ENCODE data around the gene PDIA4. TPM values are rescaled to one million over a fixed set of nuclear protein-coding genes. Genes with fewer than 3 reads are reported as not detected.

The PDIA4 gene
- total RNA-seq, 1 experiment from 2014 or later = 71.3 TPM

DNA sequence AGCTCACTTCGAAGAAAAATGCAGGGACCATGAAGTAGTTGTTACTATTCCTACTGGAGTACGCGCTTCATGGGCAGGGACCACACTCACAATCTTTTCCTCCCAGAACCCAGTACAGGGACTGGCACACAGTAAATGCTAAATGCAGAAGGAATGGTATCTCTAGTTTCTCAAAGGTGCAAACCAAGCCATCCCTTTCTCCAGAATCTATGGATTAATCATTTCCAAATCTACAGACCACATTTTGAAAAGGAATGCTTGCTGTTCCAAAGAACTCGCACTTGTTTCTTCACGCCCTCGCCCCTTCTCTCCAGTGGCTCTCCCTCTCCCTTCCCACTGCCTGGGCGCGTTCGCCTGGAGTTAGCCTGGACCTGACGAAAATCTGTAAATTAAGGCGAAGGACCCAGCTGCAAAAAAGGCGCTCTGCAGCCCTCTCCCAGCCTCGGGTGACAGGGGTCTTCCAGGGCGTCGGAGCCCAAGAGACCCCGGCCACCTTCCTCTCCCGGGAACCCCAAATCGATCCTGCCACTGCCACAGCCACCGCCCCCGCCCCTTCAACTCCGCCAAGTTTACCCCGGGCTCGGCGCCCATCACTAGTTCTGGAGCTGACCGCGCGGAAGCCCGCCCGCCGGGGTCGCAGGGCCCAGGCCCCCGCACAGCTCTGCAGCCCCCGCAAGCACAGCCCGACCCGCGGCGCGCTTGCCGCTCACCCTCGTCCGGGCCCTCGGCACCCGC, 527 bp downstream of the PDIA4 start:
- Histone ChIP-seq H3K27ac (ENCODE audit: low read length) (peak overlapping the region; percentile 82), H3K36me3 (ENCODE audit: insufficient read depth, low read length) (peaks cover 6% of the 10 kb centered on the region; the same call in 1 of the 2 replicates), H2AFZ (ENCODE audit: low read length) (no peak overlapping the region), H3K4me1 (ENCODE audit: low read length) (peaks cover 52% of the 10 kb centered on the region), H3K79me2 (ENCODE audit: low read length) (peaks cover 50% of the 10 kb centered on the region), H3K4me2 (ENCODE audit: low read depth, low read length, poor library complexity, severe bottlenecking) (peak overlapping the region; percentile 75), H3K9ac (ENCODE audit: low read length) (peak overlapping the region; percentile 98), H4K20me1 (ENCODE audit: insufficient read depth, low read depth, low read length) (peaks cover 15% of the 10 kb centered on the region; the same call in 1 of the 2 replicates), H3K9me2 (replicated peaks; ENCODE audit: insufficient read depth, low read length) (no peaks in the 10 kb centered on the region), H3K27me3 (ENCODE audit: low read length) (no peaks in the 10 kb centered on the region), H3K9me3 (ENCODE audit: low read length) (no peaks in the 10 kb centered on the region), H3K4me3 (ENCODE audit: low read length) (peak overlapping the region; percentile 81)
- peak; percentile 57 for DNase-seq

GRCh38 chr7:149027055-149027454, 1.2 kb downstream of the PDIA4 start:
- no peaks in the 10 kb centered on the region for H3K27me3 ChIP-seq (ENCODE audit: low read length)
- peak overlapping the region; percentile 98 for H3K9ac ChIP-seq (ENCODE audit: low read length)
- H3K4me2 ChIP-seq (ENCODE audit: low read depth, low read length, poor library complexity, severe bottlenecking) = peak overlapping the region; percentile 75
- no peak overlapping the region for H2AFZ ChIP-seq (ENCODE audit: low read length)
- H3K79me2 ChIP-seq (ENCODE audit: low read length) = peaks cover 57% of the 10 kb centered on the region
- peak overlapping the region; percentile 82 for H3K27ac ChIP-seq (ENCODE audit: low read length)
- peak overlapping the region; percentile 81 for H3K4me3 ChIP-seq (ENCODE audit: low read length)
- H3K9me2 ChIP-seq (replicated peaks; ENCODE audit: insufficient read depth, low read length) = no peaks in the 10 kb centered on the region
- peaks cover 15% of the 10 kb centered on the region; the same call in 1 of the 2 replicates for H4K20me1 ChIP-seq (ENCODE audit: insufficient read depth, low read depth, low read length)
- DNase-seq = peak; percentile 82
- peaks cover 6% of the 10 kb centered on the region; the same call in 1 of the 2 replicates for H3K36me3 ChIP-seq (ENCODE audit: insufficient read depth, low read length)
- H3K4me1 ChIP-seq (ENCODE audit: low read length) = peaks cover 56% of the 10 kb centered on the region
- no peaks in the 10 kb centered on the region for H3K9me3 ChIP-seq (ENCODE audit: low read length)

DNA sequence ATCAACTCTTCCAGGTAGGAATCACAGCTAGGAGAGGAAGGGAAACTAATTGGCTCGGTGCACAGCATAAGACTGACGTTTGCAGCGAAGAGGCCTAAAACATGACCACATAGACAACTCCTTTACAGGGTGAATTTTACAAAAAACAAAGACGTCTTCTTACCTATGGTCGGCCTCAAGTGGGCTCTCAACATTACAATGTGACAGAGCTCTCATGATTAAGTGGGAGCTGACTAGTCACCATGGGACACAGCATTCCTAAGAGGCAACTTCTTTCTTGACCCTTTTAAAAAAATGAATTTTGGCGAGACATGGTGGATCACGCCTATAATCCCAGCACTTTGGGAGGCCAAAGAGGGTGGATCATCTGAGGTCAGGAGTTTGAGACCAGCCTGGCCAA, 4.6 kb downstream of the PDIA4 start:
- Histone ChIP-seq H3K36me3 (ENCODE audit: insufficient read depth, low read length) (peaks cover 20% of the 10 kb centered on the region), H3K27me3 (ENCODE audit: low read length) (no peaks in the 10 kb centered on the region), H4K20me1 (ENCODE audit: insufficient read depth, low read depth, low read length) (peaks cover 15% of the 10 kb centered on the region; the same call in 1 of the 2 replicates), H3K79me2 (ENCODE audit: low read length) (peaks cover 71% of the 10 kb centered on the region), H3K9me3 (ENCODE audit: low read length) (no peaks in the 10 kb centered on the region), H3K9me2 (replicated peaks; ENCODE audit: insufficient read depth, low read length) (no peaks in the 10 kb centered on the region), H3K27ac (ENCODE audit: low read length) (peak overlapping the region; percentile 22), H3K4me3 (ENCODE audit: low read length) (no peak overlapping the region), H3K4me2 (ENCODE audit: low read depth, low read length, poor library complexity, severe bottlenecking) (no peak overlapping the region), H2AFZ (ENCODE audit: low read length) (no peak overlapping the region), H3K9ac (ENCODE audit: low read length) (no peak overlapping the region), H3K4me1 (ENCODE audit: low read length) (peaks cover 72% of the 10 kb centered on the region)
- no peak for DNase-seq

DNA sequence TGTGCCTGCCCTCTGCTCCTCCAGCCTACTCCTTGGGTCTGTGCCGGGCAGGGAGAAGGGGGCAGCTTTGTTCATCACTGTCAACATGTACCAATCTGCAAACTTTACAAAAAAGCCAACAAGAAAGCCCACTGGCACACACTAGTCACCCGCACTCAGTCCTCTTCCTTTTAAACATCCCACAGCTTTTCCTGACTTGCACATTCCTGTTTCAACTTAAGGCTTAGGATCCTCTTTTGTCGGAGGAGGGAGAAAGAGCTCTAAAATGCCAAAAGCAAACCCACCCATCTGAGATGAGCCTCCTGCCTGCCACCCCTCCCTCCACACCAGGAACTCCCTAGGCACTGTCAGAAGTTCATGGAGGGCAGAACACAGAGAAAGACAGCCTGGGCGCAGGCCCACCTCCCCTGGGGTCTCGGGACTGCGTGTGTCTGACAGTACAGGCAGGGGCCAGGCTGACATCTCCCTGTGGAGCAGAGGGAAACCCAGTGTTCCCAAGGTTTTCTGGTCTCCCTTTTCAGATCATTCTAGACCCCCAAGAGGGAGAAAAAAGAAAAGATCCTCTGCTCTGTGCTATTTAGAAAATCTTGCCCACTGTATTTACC, 5.4 kb downstream of the PDIA4 start:
- Histone ChIP-seq H3K4me2 (ENCODE audit: low read depth, low read length, poor library complexity, severe bottlenecking) (no peak overlapping the region), H3K36me3 (ENCODE audit: insufficient read depth, low read length) (peaks cover 20% of the 10 kb centered on the region), H3K9ac (ENCODE audit: low read length) (no peak overlapping the region)

DNA sequence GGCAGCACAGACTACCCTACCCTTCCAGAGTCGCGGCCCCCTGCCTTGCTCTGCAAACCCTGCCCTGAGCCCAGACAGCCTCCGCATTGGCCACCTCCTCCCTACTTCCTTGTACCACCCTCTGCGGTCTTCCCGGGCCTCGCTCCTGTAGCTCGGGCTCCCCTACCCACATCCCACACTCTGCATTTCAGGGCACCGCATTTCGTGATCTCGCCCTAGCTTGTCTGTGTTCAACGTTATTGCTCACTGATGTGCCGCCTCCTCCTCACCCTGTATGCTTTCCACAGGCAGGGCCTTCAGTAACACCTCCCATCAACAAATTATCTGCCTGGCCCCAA, 6.6 kb downstream of the PDIA4 start:
- Histone ChIP-seq H4K20me1 (ENCODE audit: insufficient read depth, low read depth, low read length) (peaks cover 11% of the 10 kb centered on the region; the same call in 1 of the 2 replicates), H3K9ac (ENCODE audit: low read length) (no peak overlapping the region), H3K9me3 (ENCODE audit: low read length) (no peaks in the 10 kb centered on the region), H3K4me1 (ENCODE audit: low read length) (peaks cover 74% of the 10 kb centered on the region), H3K9me2 (replicated peaks; ENCODE audit: insufficient read depth, low read length) (no peaks in the 10 kb centered on the region), H3K27ac (ENCODE audit: low read length) (no peak overlapping the region), H3K27me3 (ENCODE audit: low read length) (no peaks in the 10 kb centered on the region), H3K4me3 (ENCODE audit: low read length) (no peak overlapping the region), H3K79me2 (ENCODE audit: low read length) (peaks cover 59% of the 10 kb centered on the region), H2AFZ (ENCODE audit: low read length) (no peak overlapping the region), H3K36me3 (ENCODE audit: insufficient read depth, low read length) (peaks cover 23% of the 10 kb centered on the region), H3K4me2 (ENCODE audit: low read depth, low read length, poor library complexity, severe bottlenecking) (no peak overlapping the region)
- no peak for DNase-seq

More for the DNA sequence above, 5.4 kb downstream of the PDIA4 start:
- no peak overlapping the region for H2AFZ ChIP-seq (ENCODE audit: low read length)
- no peaks in the 10 kb centered on the region for H3K9me3 ChIP-seq (ENCODE audit: low read length)
- no peak overlapping the region for H3K4me3 ChIP-seq (ENCODE audit: low read length)
- H4K20me1 ChIP-seq (ENCODE audit: insufficient read depth, low read depth, low read length) = peaks cover 15% of the 10 kb centered on the region; the same call in 1 of the 2 replicates
- H3K27ac ChIP-seq (ENCODE audit: low read length) = peak overlapping the region; percentile 22
- H3K27me3 ChIP-seq (ENCODE audit: low read length) = no peaks in the 10 kb centered on the region
- H3K4me1 ChIP-seq (ENCODE audit: low read length) = peaks cover 80% of the 10 kb centered on the region
- no peak for DNase-seq
- H3K9me2 ChIP-seq (replicated peaks; ENCODE audit: insufficient read depth, low read length) = no peaks in the 10 kb centered on the region
- peaks cover 67% of the 10 kb centered on the region for H3K79me2 ChIP-seq (ENCODE audit: low read length)

DNA sequence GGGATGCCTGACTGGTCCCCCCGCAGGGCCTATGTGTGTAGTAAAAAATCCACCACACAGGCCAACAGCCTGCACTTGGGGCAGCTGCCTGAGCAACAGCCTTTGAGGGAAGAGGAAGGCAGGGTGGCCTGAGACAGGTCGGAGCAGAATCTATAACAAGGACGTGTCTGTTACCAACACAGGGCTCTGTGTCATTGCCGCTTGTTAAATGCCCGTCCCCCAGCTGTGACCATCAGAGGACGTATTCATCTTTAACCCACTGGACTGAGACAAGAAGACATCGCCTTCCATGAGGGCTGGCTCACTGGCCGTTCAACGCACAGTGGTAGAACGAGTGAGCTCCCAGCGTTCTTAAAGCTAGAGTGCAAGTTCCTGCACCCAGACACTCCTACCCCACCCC, 7.8 kb downstream of the PDIA4 start:
- no peaks in the 10 kb centered on the region for H3K27me3 ChIP-seq (ENCODE audit: low read length)
- peaks cover 48% of the 10 kb centered on the region for H3K79me2 ChIP-seq (ENCODE audit: low read length)
- H3K27ac ChIP-seq (ENCODE audit: low read length) = no peak overlapping the region
- H3K4me2 ChIP-seq (ENCODE audit: low read depth, low read length, poor library complexity, severe bottlenecking) = no peak overlapping the region
- DNase-seq = no peak
- peaks cover 11% of the 10 kb centered on the region; the same call in 1 of the 2 replicates for H4K20me1 ChIP-seq (ENCODE audit: insufficient read depth, low read depth, low read length)
- peaks cover 62% of the 10 kb centered on the region for H3K4me1 ChIP-seq (ENCODE audit: low read length)
- no peak overlapping the region for H2AFZ ChIP-seq (ENCODE audit: low read length)
- peaks cover 33% of the 10 kb centered on the region for H3K36me3 ChIP-seq (ENCODE audit: insufficient read depth, low read length)
- no peak overlapping the region for H3K9ac ChIP-seq (ENCODE audit: low read length)
- H3K9me3 ChIP-seq (ENCODE audit: low read length) = no peaks in the 10 kb centered on the region
- H3K9me2 ChIP-seq (replicated peaks; ENCODE audit: insufficient read depth, low read length) = no peaks in the 10 kb centered on the region
- no peak overlapping the region for H3K4me3 ChIP-seq (ENCODE audit: low read length)

GRCh38 chr7:149016876-149017275, 11.4 kb downstream of the PDIA4 start:
- Histone ChIP-seq H3K9me3 (ENCODE audit: low read length) (no peaks in the 10 kb centered on the region), H3K4me3 (ENCODE audit: low read length) (no peak overlapping the region), H3K4me1 (ENCODE audit: low read length) (peaks cover 39% of the 10 kb centered on the region), H3K27ac (ENCODE audit: low read length) (no peak overlapping the region), H3K27me3 (ENCODE audit: low read length) (no peaks in the 10 kb centered on the region), H4K20me1 (ENCODE audit: insufficient read depth, low read depth, low read length) (no peaks in the 10 kb centered on the region), H3K4me2 (ENCODE audit: low read depth, low read length, poor library complexity, severe bottlenecking) (no peak overlapping the region), H3K9ac (ENCODE audit: low read length) (no peak overlapping the region), H3K79me2 (ENCODE audit: low read length) (peaks cover 21% of the 10 kb centered on the region), H2AFZ (ENCODE audit: low read length) (no peak overlapping the region), H3K9me2 (replicated peaks; ENCODE audit: insufficient read depth, low read length) (no peaks in the 10 kb centered on the region), H3K36me3 (ENCODE audit: insufficient read depth, low read length) (peaks cover 41% of the 10 kb centered on the region)
- DNase-seq = no peak

DNA sequence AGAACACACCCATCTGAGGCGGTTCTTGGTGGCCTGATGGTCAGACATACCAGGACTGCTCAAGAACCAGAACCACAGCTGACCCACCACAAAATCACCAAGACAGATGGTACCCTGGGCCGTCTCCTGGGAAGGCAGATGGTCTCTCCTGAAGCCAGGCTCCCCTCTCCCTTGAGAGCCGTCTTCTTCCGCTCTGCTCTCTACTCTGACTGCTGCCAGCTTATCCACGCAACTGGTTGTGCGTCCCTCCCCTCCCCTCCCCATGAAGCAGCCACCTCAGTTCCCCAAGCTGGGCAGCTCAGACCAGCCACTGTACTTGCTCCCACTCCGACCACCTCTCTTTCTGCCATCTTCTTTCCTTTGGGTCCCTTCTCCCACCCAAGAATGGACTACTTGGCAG, 14.0 kb downstream of the PDIA4 start:
- H3K27me3 ChIP-seq (ENCODE audit: low read length) = no peaks in the 10 kb centered on the region
- H4K20me1 ChIP-seq (ENCODE audit: insufficient read depth, low read depth, low read length) = 0 out of 2 replicates have a peak, but pooled peaks cover 11% of the 10 kb centered on the region
- peaks cover 16% of the 10 kb centered on the region for H3K4me1 ChIP-seq (ENCODE audit: low read length)
- no peaks in the 10 kb centered on the region for H3K9me3 ChIP-seq (ENCODE audit: low read length)
- DNase-seq = no peak
- no peak overlapping the region for H3K9ac ChIP-seq (ENCODE audit: low read length)
- H3K79me2 ChIP-seq (ENCODE audit: low read length) = peaks cover 12% of the 10 kb centered on the region
- no peak overlapping the region for H3K4me3 ChIP-seq (ENCODE audit: low read length)
- H3K36me3 ChIP-seq (ENCODE audit: insufficient read depth, low read length) = peaks cover 46% of the 10 kb centered on the region
- H3K4me2 ChIP-seq (ENCODE audit: low read depth, low read length, poor library complexity, severe bottlenecking) = no peak overlapping the region
- no peak overlapping the region for H2AFZ ChIP-seq (ENCODE audit: low read length)
- H3K9me2 ChIP-seq (replicated peaks; ENCODE audit: insufficient read depth, low read length) = no peaks in the 10 kb centered on the region
- H3K27ac ChIP-seq (ENCODE audit: low read length) = no peak overlapping the region

All from Karpas-422 (cell line).